Panc1 (cell line): ENCODE measurements around the gene SLC6A8. TPM values are rescaled to one million over a fixed set of nuclear protein-coding genes. Genes with fewer than 3 reads are reported as not detected.
"Not testable (repeated sequence)": the region's sequence is repeated elsewhere in the genome, so short reads cannot be mapped to it uniquely, and the experiment has no call there.

Experiments
- ATAC-seq: fragments of 200-7000 bp; cut with Tn5 transposase; 2 replicates; pipeline ENCODE4 v1.9.1; 2020; ENCODE audit warnings: mild to moderate bottlenecking, moderate library complexity
- BruUV-seq: library from RNA; stranded (reverse); fragments of 400-500 nt; replicated peaks from 2 replicates; lab custom pipeline; 2021; lab: Mats Ljungman, UMichigan
- CTCF ChIA-PET: fragments of 300-600 bp; sonication (Branson Sonifier 250); formaldehyde crosslinking; loops from one replicate; lab custom pipeline; 2022; ENCODE audit warnings: antibody characterized with exemption; lab: Charles Lee
- POLR2A ChIA-PET: fragments of 300-600 bp; sonication (Branson Sonifier 250); formaldehyde crosslinking; loops from one replicate; lab custom pipeline; 2022; ENCODE audit warnings: antibody characterized with exemption; lab: Charles Lee
- DNase-seq: peaks from one replicate; pipeline ENCODE4 v3.0.0-alpha.2; 2010; ENCODE audit warnings: low read depth, low spot score
- H3K27ac ChIP-seq: 2 replicates; pipeline ENCODE4 v1.5.1; 2011; ENCODE audit warnings: mild to moderate bottlenecking, low read length, inconsistent platforms
- H3K27me3 ChIP-seq: fragments of 200-500 bp; sonication (Bioruptor generic); 2 replicates; pipeline ENCODE4 v1.6.0; 2014; ENCODE audit warnings: low read length, inconsistent platforms; ENCODE audit not compliant: control insufficient read depth, insufficient read depth
- H3K36me3 ChIP-seq: fragments of 200-500 bp; sonication (Bioruptor generic); 2 replicates; pipeline ENCODE4 v1.5.1; 2014; ENCODE audit warnings: inconsistent platforms, mild to moderate bottlenecking, low read length, moderate library complexity; ENCODE audit not compliant: control insufficient read depth, insufficient read depth
- H3K4me1 ChIP-seq: 2 replicates; pipeline ENCODE4 v1.5.1; 2011; ENCODE audit warnings: inconsistent platforms, mild to moderate bottlenecking, low read length, moderate library complexity; ENCODE audit not compliant: control insufficient read depth, insufficient read depth
- H3K4me3 ChIP-seq, 2 experiments: 2 replicates each; pipeline ENCODE4 v1.5.1; 2011 to 2012; ENCODE audit warnings: low read depth in 2 of 2, low read length in 2 of 2, mild to moderate bottlenecking in 2 of 2, inconsistent platforms in 1 of 2, moderate library complexity in 1 of 2
- H3K9me3 ChIP-seq: fragments of 200-500 bp; sonication (Bioruptor generic); 2 replicates; pipeline ENCODE4 v1.5.1; 2014; ENCODE audit warnings: low read depth, mild to moderate bottlenecking, inconsistent platforms, low read length, moderate library complexity; ENCODE audit not compliant: control insufficient read depth, insufficient read depth
- POLR2AphosphoS5 ChIP-seq: IDR thresholded peaks from 2 replicates; pipeline ENCODE4 v1.6.1; 2012; ENCODE audit warnings: mild to moderate bottlenecking, low read depth, low read length, moderate library complexity
- REST ChIP-seq, 2 experiments: IDR thresholded peaks; 2 replicates each; pipeline ENCODE4 v1.6.1; 2011 to 2012; ENCODE audit warnings: low read depth in 2 of 2, control low read depth in 1 of 2, low read length in 1 of 2, mild to moderate bottlenecking in 1 of 2, moderate library complexity in 1 of 2; ENCODE audit not compliant: insufficient read depth in 1 of 2
- SIN3A ChIP-seq: IDR thresholded peaks from 2 replicates; pipeline ENCODE4 v1.6.1; 2012; ENCODE audit warnings: low read depth, mild to moderate bottlenecking, low read length, moderate library complexity, borderline replicate concordance; ENCODE audit not compliant: insufficient read depth
- TCF7L2 ChIP-seq: IDR thresholded peaks from 2 replicates; pipeline ENCODE4 v1.6.1; 2011; ENCODE audit warnings: mild to moderate bottlenecking, low read depth, low read length, inconsistent platforms
- in situ Hi-C: cut with HindIII; loops from 2 replicates; pipeline ENCODE4 v1.10.0; 2016; ENCODE audit warnings: low sequenced_read_pairs, low pct_unique_long_range_greater_than_20kb
- intact Hi-C: fragments of 100-400 bp; cut with micrococcal nuclease; formaldehyde crosslinking; loops from one replicate; pipeline ENCODE4 v1.10.0; 2022; ENCODE audit not compliant: unreplicated experiment
- total RNA-seq: library from RNA; stranded (reverse); gene quantifications from one replicate; pipeline ENCODE4 v1.2.1, GENCODE V29; 2021; ENCODE audit not compliant: unreplicated experiment
- TF ChIP-seq, protein P1 (sequence below): fragments of 450-650 bp; IDR thresholded peaks from 2 replicates; pipeline ENCODE4 v1.5.1; 2017; ENCODE audit warnings: mild to moderate bottlenecking

Gene SLC6A8
- total RNA-seq, 1 experiment from 2014 or later: 125 TPM

GRCh38 chrX:153681175-153681574 is 6.6 kb upstream of the SLC6A8 start:
- H3K9me3 ChIP-seq: no peaks in the 10 kb centered on the region
- no peaks in the 10 kb centered on the region for H3K27me3 ChIP-seq
- ATAC-seq (no peak), DNase-seq (no peak)
- intact Hi-C loops: no loop called here
- in situ Hi-C loops: no loop called here
- TF ChIP-seq, protein P1, sequence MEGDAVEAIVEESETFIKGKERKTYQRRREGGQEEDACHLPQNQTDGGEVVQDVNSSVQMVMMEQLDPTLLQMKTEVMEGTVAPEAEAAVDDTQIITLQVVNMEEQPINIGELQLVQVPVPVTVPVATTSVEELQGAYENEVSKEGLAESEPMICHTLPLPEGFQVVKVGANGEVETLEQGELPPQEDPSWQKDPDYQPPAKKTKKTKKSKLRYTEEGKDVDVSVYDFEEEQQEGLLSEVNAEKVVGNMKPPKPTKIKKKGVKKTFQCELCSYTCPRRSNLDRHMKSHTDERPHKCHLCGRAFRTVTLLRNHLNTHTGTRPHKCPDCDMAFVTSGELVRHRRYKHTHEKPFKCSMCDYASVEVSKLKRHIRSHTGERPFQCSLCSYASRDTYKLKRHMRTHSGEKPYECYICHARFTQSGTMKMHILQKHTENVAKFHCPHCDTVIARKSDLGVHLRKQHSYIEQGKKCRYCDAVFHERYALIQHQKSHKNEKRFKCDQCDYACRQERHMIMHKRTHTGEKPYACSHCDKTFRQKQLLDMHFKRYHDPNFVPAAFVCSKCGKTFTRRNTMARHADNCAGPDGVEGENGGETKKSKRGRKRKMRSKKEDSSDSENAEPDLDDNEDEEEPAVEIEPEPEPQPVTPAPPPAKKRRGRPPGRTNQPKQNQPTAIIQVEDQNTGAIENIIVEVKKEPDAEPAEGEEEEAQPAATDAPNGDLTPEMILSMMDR: no peak
- TF ChIP-seq POLR2AphosphoS5 (no peak), TCF7L2 (no peak), REST (IDR thresholded peaks at IDR 0.05; ENCODE audit: insufficient read depth in 1 of 2, low read depth in 2 of 2, low read length in 1 of 2) (no peak), SIN3A (no peak)
- H3K36me3 ChIP-seq: no peaks in the 10 kb centered on the region
- ChIA-PET POLR2A (no interaction called here), CTCF (no interaction called here)
- BruUV-seq: no TSS peak
- H3K27ac ChIP-seq: no peak overlapping the region
- peaks cover 11% of the 10 kb centered on the region for H3K4me1 ChIP-seq
- H3K4me3 ChIP-seq: no peak overlapping the region

DNA sequence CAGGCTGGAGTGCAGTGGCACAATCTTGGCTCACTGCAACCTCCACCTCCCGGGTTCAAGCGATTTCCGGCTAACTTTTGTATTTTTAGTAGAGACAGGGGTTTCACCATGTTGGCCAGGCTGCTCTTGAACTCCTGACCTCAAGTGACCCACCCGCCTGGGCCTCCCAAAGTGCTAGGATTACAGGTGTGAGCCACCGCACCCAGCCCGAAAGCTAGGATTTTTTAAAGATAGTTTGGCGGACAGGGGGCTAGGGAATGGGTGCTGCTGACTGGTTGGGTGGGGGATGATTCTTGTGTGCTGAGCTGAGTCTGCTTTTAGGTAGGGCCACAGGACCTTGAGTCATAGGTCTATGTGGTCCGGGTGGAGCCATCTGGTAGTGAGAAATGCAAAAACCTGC is 4.2 kb upstream of the SLC6A8 start:
- intact Hi-C loops, POLR2A ChIA-PET, in situ Hi-C loops, H3K27ac ChIP-seq, CTCF ChIA-PET, H3K9me3 ChIP-seq, H3K36me3 ChIP-seq, H3K4me3 ChIP-seq, BruUV-seq, H3K27me3 ChIP-seq, DNase-seq, ATAC-seq: not testable (repeated sequence)
- peaks cover 18% of the 10 kb centered on the region for H3K4me1 ChIP-seq

GRCh38 chrX:153684467-153685155 is 3.1 kb upstream of the SLC6A8 start:
- no peaks in the 10 kb centered on the region for H3K9me3 ChIP-seq
- H3K4me1 ChIP-seq: peaks cover 19% of the 10 kb centered on the region
- POLR2A ChIA-PET: no interaction called here
- BruUV-seq: no TSS peak
- no peak for DNase-seq
- TF ChIP-seq, protein P1: no peak
- TF ChIP-seq REST (IDR thresholded peaks at IDR 0.05; ENCODE audit: insufficient read depth in 1 of 2, low read depth in 2 of 2, low read length in 1 of 2) (no peak), SIN3A (no peak), TCF7L2 (no peak), POLR2AphosphoS5 (no peak)
- no peak overlapping the region for H3K27ac ChIP-seq
- H3K36me3 ChIP-seq: no peaks in the 10 kb centered on the region
- CTCF ChIA-PET: interaction anchor here (1.7 kb wide), 1 partner anchor 17 kb away, joined by 7 read pairs; no protein-coding TSS in a partner anchor
- H3K27me3 ChIP-seq: no peaks in the 10 kb centered on the region
- H3K4me3 ChIP-seq: no peak overlapping the region
- ATAC-seq: no peak
- in situ Hi-C loops (no loop called here), intact Hi-C loops (no loop called here)
